Right lobe of liver (tissue), 6 donors: ENCODE measurements around the gene CAP2. TPM values are rescaled to one million over a fixed set of nuclear protein-coding genes. Genes with fewer than 3 reads are reported as not detected.

ENCODE experiments used
- ATAC-seq, 4 donors: fragments of 200-7000 bp; cut with Tn5 transposase; one replicate each; pipeline ENCODE4 v1.9.1; 2020; ENCODE audit warnings: mild to moderate bottlenecking in 4 of 4, moderate library complexity in 4 of 4
- DNase-seq, 3 donors: peaks; one replicate each; pipeline ENCODE4 v3.0.0-alpha.2; 2020
- H3K27ac ChIP-seq, 3 donors: fragments of 200-600 bp; one replicate each; pipeline ENCODE4 v1.8.0; 2022
- H3K27me3 ChIP-seq, 2 donors: fragments of 200-600 bp; one replicate each; pipeline ENCODE4 v1.8.0; 2022
- H3K36me3 ChIP-seq, 4 donors: fragments of 200-600 bp; sonication (generic) in 1 of 4; one replicate each; pipeline versions ENCODE4 v1.5.1 to v1.8.0; 2017 to 2022; ENCODE audit warnings: control low read depth in 1 of 4
- H3K4me1 ChIP-seq, 4 donors: fragments of 200-600 bp; sonication (generic) in 1 of 4; one replicate each; pipeline versions ENCODE4 v1.5.1 to v1.8.0; 2017 to 2022; ENCODE audit warnings: control low read depth in 1 of 4
- H3K4me3 ChIP-seq, 3 donors: fragments of 200-600 bp; one replicate each; pipeline ENCODE4 v1.8.0; 2022
- H3K9me3 ChIP-seq, 4 donors: fragments of 200-600 bp; sonication (generic) in 1 of 4; one replicate each; pipeline versions ENCODE4 v1.5.1 to v1.8.0; 2017 to 2022; ENCODE audit warnings: control low read depth in 1 of 4
- CTCF ChIP-seq, 4 donors: fragments of 200-600 bp in 3 of 4; fragments of 450-650 bp in 1 of 4; IDR thresholded peaks; one replicate each; pipeline versions ENCODE4 v1.5.1 to v1.8.0; 2016 to 2022; ENCODE audit warnings: antibody characterized with exemption in 4 of 4, mild to moderate bottlenecking in 2 of 4
- POLR2A ChIP-seq: fragments of 450-650 bp; IDR thresholded peaks from one replicate; pipeline ENCODE4 v1.6.1; 2017; ENCODE audit warnings: antibody characterized with exemption, mild to moderate bottlenecking
- WGBS: methylation state at CpG from one replicate; pipeline ENCODE4 v1.1.6; 2018; ENCODE audit warnings: low coverage, low lambda C conversion rate; ENCODE audit not compliant: insufficient coverage; ENCODE audit errors: missing lambda C conversion rate; 5-methylcytosine and 5-hydroxymethylcytosine counted together
- intact Hi-C, 2 donors: fragments of 100-400 bp; cut with DNase I; formaldehyde crosslinking; loops; one replicate each; pipeline versions ENCODE4 v1.11.2 to v1.14.1; 2022
- total RNA-seq, 6 experiments: library from RNA; depleted of rRNA in 2 of 6; stranded (reverse); fragments of >200 nt in 2 of 6; fragmentation: NEBNext Ultra II Directional in 3 of 6; extraction: Animal tissue kit (Norgen Biotek cat#: 25700) in 3 of 6; gene quantifications; one replicate each; pipeline versions ENCODE4 v1.1.0 to v1.2.4, GENCODE V29; 2016 to 2023
- donor health status: DM: no; HTN: yes; CAD: no.
- donor health status: DM: no; HTN: no; CAD: no.
- donor health status: DM: no; HTN: no; CAD: no.
- donor health status: DM: no; HTN: yes; CAD: no.
- donor health status: DM: no; HTN: yes; CAD: no.

CAP2 gene
- total RNA-seq, 6 experiments from 2014 or later = 2.1 to 7.4 (median 6.1) TPM

DNA sequence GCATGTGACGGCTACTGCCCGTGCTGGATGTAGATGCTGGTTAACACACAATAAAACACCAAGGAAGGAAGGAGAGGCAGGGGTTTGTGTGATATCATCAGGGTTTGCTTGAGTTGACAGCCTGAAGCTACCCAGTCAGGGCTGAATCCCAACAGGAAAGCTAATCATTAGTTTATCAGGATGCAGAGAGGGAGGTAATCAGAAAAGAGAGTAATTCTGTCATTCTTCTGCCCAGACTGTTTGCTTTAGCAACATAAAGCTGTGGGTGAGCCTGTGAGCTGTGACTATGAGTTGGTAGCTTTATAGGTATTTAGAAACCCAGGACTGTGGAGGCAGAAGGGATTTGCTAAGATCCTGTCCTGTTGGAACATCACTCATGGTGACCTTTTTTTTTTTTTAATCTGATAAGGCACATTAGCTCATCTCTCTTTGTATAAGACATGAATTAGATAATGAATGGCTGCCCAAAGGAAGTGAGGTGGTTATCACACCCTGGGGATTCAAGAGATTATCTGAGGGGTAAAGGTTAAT is 79.3 kb downstream of the CAP2 start:
- TF ChIP-seq CTCF (IDR thresholded peaks at IDR 0.05) = no peak
- no peak for TF ChIP-seq POLR2A

DNA sequence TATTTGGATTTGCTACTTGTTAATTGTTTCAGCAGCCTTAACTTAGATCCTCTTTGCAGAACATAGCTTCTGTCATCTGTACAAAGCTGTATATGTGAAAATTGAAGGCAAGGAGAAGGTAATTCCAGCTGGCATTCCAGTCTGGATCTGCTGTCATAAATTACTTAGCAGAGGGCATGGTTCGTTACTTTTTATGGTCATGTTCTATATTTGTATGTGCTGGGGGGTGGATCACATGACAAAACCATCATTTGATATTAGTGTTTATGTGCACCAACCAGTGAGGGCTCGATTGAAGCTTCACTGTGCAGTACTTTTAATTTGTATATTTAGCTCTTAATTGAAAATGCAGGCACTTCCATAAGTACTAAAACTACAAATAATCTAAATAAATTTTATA is 80.2 kb downstream of the CAP2 start:
- H3K4me1 ChIP-seq = peaks cover 0 to 3% (median 0%) of the 10 kb centered on the region in 4 donors
- 69% methylated on average over 2 of the region's 2 CpGs for WGBS
- no peak for DNase-seq
- no peak overlapping the region for H3K27ac ChIP-seq
- H3K27me3 ChIP-seq = no peaks in the 10 kb centered on the region
- no peaks in the 10 kb centered on the region for H3K9me3 ChIP-seq
- no peak for ATAC-seq
- H3K36me3 ChIP-seq = no peaks in the 10 kb centered on the region
- H3K4me3 ChIP-seq = no peak overlapping the region
- intact Hi-C loops = no loop called here
- TF ChIP-seq POLR2A (no peak), CTCF (IDR thresholded peaks at IDR 0.05) (no peak)

More for the DNA sequence above, 79.3 kb downstream of the CAP2 start:
- H3K4me1 ChIP-seq = peaks cover 0 to 3% (median 0%) of the 10 kb centered on the region in 4 donors
- no peak overlapping the region for H3K27ac ChIP-seq
- no peak for DNase-seq
- H3K9me3 ChIP-seq = no peaks in the 10 kb centered on the region
- no peaks in the 10 kb centered on the region for H3K27me3 ChIP-seq
- ATAC-seq = peak in 1 of 4 donors; percentile 88
- no peaks in the 10 kb centered on the region for H3K36me3 ChIP-seq
- H3K4me3 ChIP-seq = no peak overlapping the region
- WGBS = 45% methylated on average over 2 of the region's 2 CpGs
- intact Hi-C loops = no loop called here

GRCh38 chr6:17474289-17474688 is 80.9 kb downstream of the CAP2 start:
- Histone ChIP-seq H3K36me3 (no peaks in the 10 kb centered on the region), H3K4me1 (peaks cover 0 to 3% (median 0%) of the 10 kb centered on the region in 4 donors), H3K9me3 (no peaks in the 10 kb centered on the region), H3K27me3 (no peaks in the 10 kb centered on the region), H3K27ac (no peak overlapping the region), H3K4me3 (no peak overlapping the region)
- no peak for TF ChIP-seq CTCF (IDR thresholded peaks at IDR 0.05)
- TF ChIP-seq POLR2A = no peak
- intact Hi-C loops = no loop called here
- no peak for ATAC-seq
- no peak for DNase-seq
- WGBS = 85% methylated on average over 4 of the region's 4 CpGs

- no peak overlapping the region for H3K4me3 ChIP-seq
- H3K27me3 ChIP-seq = no peaks in the 10 kb centered on the region
- no peak overlapping the region for H3K27ac ChIP-seq
- 81% methylated on average over 4 of the region's 4 CpGs for WGBS
- peaks cover 0 to 3% (median 0%) of the 10 kb centered on the region in 4 donors for H3K4me1 ChIP-seq
- DNase-seq (no peak), ATAC-seq (no peak)
- H3K9me3 ChIP-seq = no peaks in the 10 kb centered on the region
- H3K36me3 ChIP-seq = no peaks in the 10 kb centered on the region
- TF ChIP-seq POLR2A (no peak), CTCF (IDR thresholded peaks at IDR 0.05) (no peak)
- intact Hi-C loops = no loop called here
Measured at GRCh38 chr6:17475606-17476244, 82.3 kb downstream of the CAP2 start.
